SH-SY5Y (cell line): Measurements from ENCODE around the gene PLA2G4D.

Experiments
- GATA2 ChIP-seq: IDR thresholded peaks from 2 replicates; pipeline ENCODE4 v1.6.1; 2011; ENCODE audit warnings: mild to moderate bottlenecking, low read depth, low read length
- GATA3 ChIP-seq: IDR thresholded peaks from 2 replicates; pipeline ENCODE4 v1.6.1; 2011; ENCODE audit warnings: low read depth, mild to moderate bottlenecking, low read length, moderate library complexity

PLA2G4D gene

GRCh38 chr15:42079401-42079908 is 14.9 kb downstream of the PLA2G4D start:
- TF ChIP-seq GATA3 (no peak), GATA2 (no peak)

- TF ChIP-seq GATA3 (no peak), GATA2 (no peak)
These were observed 15.5 kb downstream of the PLA2G4D start for GRCh38 chr15:42078903-42079302.

GRCh38 chr15:42077689-42078088 is 16.7 kb downstream of the PLA2G4D start:
- TF ChIP-seq GATA3 (no peak), GATA2 (no peak)

- TF ChIP-seq GATA3 (no peak), GATA2 (no peak)
These were observed 20.9 kb downstream of the PLA2G4D start for GRCh38 chr15:42073418-42073817.

GRCh38 chr15:42072141-42072685 is 22.1 kb downstream of the PLA2G4D start:
- TF ChIP-seq GATA2 (no peak), GATA3 (no peak)

GRCh38 chr15:42071717-42072116 is 22.6 kb downstream of the PLA2G4D start:
- no peak for TF ChIP-seq GATA2
- no peak for TF ChIP-seq GATA3

GRCh38 chr15:42070976-42071350 is 23.4 kb downstream of the PLA2G4D start:
- TF ChIP-seq GATA2 (no peak), GATA3 (no peak)

- TF ChIP-seq GATA3: no peak
- no peak for TF ChIP-seq GATA2
These were observed 23.9 kb downstream of the PLA2G4D start for GRCh38 chr15:42070279-42070975.

GRCh38 chr15:42069496-42070278 is 24.7 kb downstream of the PLA2G4D start:
- TF ChIP-seq GATA2 (no peak), GATA3 (no peak)

GRCh38 chr15:42069025-42069424 is 25.3 kb downstream of the PLA2G4D start:
- TF ChIP-seq GATA3: no peak
- TF ChIP-seq GATA2: no peak

- TF ChIP-seq GATA2 (no peak), GATA3 (no peak)
These were observed 25.8 kb downstream of the PLA2G4D start for GRCh38 chr15:42068601-42069000.

- TF ChIP-seq GATA3: no peak
- TF ChIP-seq GATA2: no peak
These were observed 27.5 kb downstream of the PLA2G4D start for GRCh38 chr15:42066764-42067415.

- no peak for TF ChIP-seq GATA2
- TF ChIP-seq GATA3: no peak
These were observed 28.9 kb downstream of the PLA2G4D start for GRCh38 chr15:42065468-42065867.

- TF ChIP-seq GATA2: no peak
- TF ChIP-seq GATA3: no peak
These were observed 29.3 kb downstream of the PLA2G4D start for GRCh38 chr15:42065033-42065432.

GRCh38 chr15:42064271-42064670 is 30.1 kb downstream of the PLA2G4D start:
- TF ChIP-seq GATA2: no peak
- no peak for TF ChIP-seq GATA3
